ENCODE data around the gene LRRC4. TPM values are rescaled to one million over a fixed set of nuclear protein-coding genes. Genes with fewer than 3 reads are reported as not detected.

LRRC4 gene
- total and polyA plus RNA-seq, 8 donors = 5.7 to 24.4 (median 13.8) TPM

- ATAC-seq (no peak), DNase-seq (no peak)
- Histone ChIP-seq H3K36me3 (peaks cover 0 to 5% of the 10 kb centered on the region in 2 donors), H3K27me3 (no peaks in the 10 kb centered on the region), H3K27ac (no peak overlapping the region), H3K4me3 (no peak overlapping the region), H3K4me1 (no peaks in the 10 kb centered on the region), H3K9me3 (no peaks in the 10 kb centered on the region)
- intact Hi-C loops (cut with DNase I) = no loop called here
- TF ChIP-seq, protein P1, sequence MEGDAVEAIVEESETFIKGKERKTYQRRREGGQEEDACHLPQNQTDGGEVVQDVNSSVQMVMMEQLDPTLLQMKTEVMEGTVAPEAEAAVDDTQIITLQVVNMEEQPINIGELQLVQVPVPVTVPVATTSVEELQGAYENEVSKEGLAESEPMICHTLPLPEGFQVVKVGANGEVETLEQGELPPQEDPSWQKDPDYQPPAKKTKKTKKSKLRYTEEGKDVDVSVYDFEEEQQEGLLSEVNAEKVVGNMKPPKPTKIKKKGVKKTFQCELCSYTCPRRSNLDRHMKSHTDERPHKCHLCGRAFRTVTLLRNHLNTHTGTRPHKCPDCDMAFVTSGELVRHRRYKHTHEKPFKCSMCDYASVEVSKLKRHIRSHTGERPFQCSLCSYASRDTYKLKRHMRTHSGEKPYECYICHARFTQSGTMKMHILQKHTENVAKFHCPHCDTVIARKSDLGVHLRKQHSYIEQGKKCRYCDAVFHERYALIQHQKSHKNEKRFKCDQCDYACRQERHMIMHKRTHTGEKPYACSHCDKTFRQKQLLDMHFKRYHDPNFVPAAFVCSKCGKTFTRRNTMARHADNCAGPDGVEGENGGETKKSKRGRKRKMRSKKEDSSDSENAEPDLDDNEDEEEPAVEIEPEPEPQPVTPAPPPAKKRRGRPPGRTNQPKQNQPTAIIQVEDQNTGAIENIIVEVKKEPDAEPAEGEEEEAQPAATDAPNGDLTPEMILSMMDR (IDR thresholded peaks at IDR 0.05) = no peak
Measured at GRCh38 chr7:128066858-128067257, 35.6 kb upstream of the LRRC4 start.

GRCh38 chr7:128066395-128066794, 35.2 kb upstream of the LRRC4 start:
- Histone ChIP-seq H3K27me3 (no peaks in the 10 kb centered on the region), H3K4me3 (no peak overlapping the region), H3K4me1 (no peaks in the 10 kb centered on the region), H3K9me3 (no peaks in the 10 kb centered on the region), H3K27ac (no peak overlapping the region), H3K36me3 (peaks cover 0 to 6% of the 10 kb centered on the region in 2 donors)
- intact Hi-C loops (cut with DNase I) = no loop called here
- ATAC-seq (no peak), DNase-seq (no peak)
- TF ChIP-seq, protein P1 (IDR thresholded peaks at IDR 0.05) = no peak

DNA sequence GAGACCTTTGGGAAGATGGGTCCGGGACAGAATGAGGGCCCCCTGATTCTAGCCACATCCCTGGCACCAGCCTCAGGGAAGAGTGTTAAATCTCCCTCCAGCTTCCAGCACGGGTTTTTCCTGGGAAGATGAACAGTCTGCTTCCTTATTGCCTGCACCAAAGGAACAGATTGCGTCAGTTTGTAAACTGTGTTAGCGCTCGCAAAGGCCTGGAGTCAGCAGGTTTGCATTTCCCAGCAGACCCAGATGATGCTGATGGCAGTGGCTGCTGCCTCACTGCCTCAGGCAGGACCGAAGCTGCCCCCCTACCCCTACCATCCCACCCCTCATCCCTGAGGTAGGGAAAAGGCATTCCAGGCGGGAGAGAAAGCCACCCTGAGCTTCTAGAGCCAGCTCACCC, 34.6 kb upstream of the LRRC4 start:
- DNase-seq (no peak), ATAC-seq (no peak)
- intact Hi-C loops (cut with DNase I) = no loop called here
- no peak overlapping the region for H3K27ac ChIP-seq
- TF ChIP-seq, protein P1 (IDR thresholded peaks at IDR 0.05) = no peak
- no peaks in the 10 kb centered on the region for H3K27me3 ChIP-seq
- H3K4me1 ChIP-seq = no peaks in the 10 kb centered on the region
- H3K9me3 ChIP-seq = no peaks in the 10 kb centered on the region
- no peak overlapping the region for H3K4me3 ChIP-seq
- H3K36me3 ChIP-seq = peaks cover 0 to 11% of the 10 kb centered on the region in 2 donors

DNA sequence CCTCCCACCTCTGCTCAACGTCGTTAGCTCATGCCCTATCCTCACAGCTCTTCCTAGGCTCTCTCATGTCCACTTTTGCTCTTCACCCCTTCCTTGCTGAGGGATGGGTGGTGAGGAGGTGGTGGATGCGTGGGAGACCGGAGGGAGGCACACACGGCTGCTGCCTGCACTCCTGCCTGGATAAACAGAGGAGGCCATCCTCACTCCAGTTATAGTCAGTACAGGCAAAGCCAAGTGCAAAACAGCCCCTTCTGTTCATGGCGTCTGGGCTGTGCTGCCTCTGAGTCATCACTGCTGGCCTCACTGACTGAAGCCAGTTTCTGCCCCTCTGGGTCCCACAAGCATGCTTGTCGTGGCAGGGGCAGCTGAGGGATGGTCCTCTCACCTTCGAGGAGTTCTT, 31.9 kb upstream of the LRRC4 start:
- Histone ChIP-seq H3K27me3 (no peaks in the 10 kb centered on the region), H3K27ac (no peak overlapping the region), H3K36me3 (peaks cover 0 to 11% of the 10 kb centered on the region in 2 donors), H3K9me3 (no peaks in the 10 kb centered on the region), H3K4me3 (no peak overlapping the region), H3K4me1 (no peaks in the 10 kb centered on the region)
- intact Hi-C loops (cut with DNase I) = no loop called here
- TF ChIP-seq, protein P1 (IDR thresholded peaks at IDR 0.05) = no peak
- DNase-seq (no peak), ATAC-seq (no peak)

GRCh38 chr7:128060018-128060417, 28.8 kb upstream of the LRRC4 start:
- H3K27ac ChIP-seq = no peak overlapping the region
- peaks cover 0 to 20% of the 10 kb centered on the region in 2 donors for H3K36me3 ChIP-seq
- H3K4me1 ChIP-seq = no peaks in the 10 kb centered on the region
- TF ChIP-seq, protein P1 (IDR thresholded peaks at IDR 0.05) = no peak
- no peaks in the 10 kb centered on the region for H3K27me3 ChIP-seq
- ATAC-seq (no peak), DNase-seq (no peak)
- intact Hi-C loops (cut with DNase I) = no loop called here
- H3K9me3 ChIP-seq = no peaks in the 10 kb centered on the region
- H3K4me3 ChIP-seq = no peak overlapping the region
